ENCODE data around the gene PIGX.

The PIGX gene

DNA sequence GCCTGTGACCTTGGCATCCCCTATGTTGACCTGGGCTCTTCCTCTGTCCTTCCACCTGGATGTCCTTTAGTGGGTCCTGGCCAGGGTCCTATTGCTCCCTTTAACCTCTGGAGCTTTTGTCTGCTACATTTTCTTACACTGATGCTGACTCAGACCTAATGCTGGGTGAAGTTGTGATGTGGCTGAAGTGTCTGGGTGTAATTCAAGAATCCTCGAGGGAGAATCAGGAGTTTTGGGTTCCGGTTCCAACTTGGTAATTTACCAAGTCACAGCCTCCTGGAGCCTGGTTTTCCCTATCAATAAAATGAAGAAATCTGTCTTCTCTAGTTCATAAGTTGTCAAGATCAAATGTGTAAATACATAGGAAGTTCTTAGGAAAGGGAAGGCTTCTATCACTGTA lies 25.7 kb upstream of the PIGX start:
- DNase-seq: no peak

DNA sequence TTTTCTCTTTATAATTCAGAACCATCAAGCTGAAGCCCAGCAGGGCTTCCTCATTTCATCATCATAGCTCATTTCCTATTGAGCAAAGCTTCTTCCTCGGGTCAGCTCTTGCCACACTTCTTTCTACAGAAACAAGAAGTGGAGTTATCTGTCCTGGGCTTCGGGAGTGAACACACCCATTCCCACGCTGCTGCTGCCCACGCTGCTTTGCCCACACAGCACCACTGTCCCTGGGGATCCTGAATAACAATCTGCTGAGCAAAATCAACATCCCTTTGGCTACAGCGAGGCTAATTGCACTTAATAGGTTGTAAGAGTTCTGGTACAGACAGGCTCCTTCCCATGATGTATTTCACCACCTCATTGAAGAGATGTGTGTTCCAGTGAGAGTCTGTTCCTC lies 23.8 kb upstream of the PIGX start:
- no peaks in the 10 kb centered on the region for H3K27me3 ChIP-seq (replicated peaks)
- in situ Hi-C loops (cut with HindIII; ENCODE audit: low pct_ligation_motif_present, low sequenced_read_pairs): no loop called here
- TF ChIP-seq, protein P1, sequence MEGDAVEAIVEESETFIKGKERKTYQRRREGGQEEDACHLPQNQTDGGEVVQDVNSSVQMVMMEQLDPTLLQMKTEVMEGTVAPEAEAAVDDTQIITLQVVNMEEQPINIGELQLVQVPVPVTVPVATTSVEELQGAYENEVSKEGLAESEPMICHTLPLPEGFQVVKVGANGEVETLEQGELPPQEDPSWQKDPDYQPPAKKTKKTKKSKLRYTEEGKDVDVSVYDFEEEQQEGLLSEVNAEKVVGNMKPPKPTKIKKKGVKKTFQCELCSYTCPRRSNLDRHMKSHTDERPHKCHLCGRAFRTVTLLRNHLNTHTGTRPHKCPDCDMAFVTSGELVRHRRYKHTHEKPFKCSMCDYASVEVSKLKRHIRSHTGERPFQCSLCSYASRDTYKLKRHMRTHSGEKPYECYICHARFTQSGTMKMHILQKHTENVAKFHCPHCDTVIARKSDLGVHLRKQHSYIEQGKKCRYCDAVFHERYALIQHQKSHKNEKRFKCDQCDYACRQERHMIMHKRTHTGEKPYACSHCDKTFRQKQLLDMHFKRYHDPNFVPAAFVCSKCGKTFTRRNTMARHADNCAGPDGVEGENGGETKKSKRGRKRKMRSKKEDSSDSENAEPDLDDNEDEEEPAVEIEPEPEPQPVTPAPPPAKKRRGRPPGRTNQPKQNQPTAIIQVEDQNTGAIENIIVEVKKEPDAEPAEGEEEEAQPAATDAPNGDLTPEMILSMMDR (IDR thresholded peaks at IDR 0.05; ENCODE audit: low read depth, low read length, missing control alignments): no peak
- peak overlapping the region; percentile 65 for H3K27ac ChIP-seq
- H3K4me3 ChIP-seq (ENCODE audit: low read depth, low read length): no peak overlapping the region
- DNase-seq: peak; percentile 90
- H3K36me3 ChIP-seq (replicated peaks): no peaks in the 10 kb centered on the region

More for the DNA sequence above, 25.7 kb upstream of the PIGX start:
- in situ Hi-C loops (cut with HindIII; ENCODE audit: low pct_ligation_motif_present, low sequenced_read_pairs): no loop called here
- TF ChIP-seq, protein P1 (IDR thresholded peaks at IDR 0.05; ENCODE audit: low read depth, low read length, missing control alignments): no peak
- Histone ChIP-seq H3K27me3 (replicated peaks) (no peaks in the 10 kb centered on the region), H3K27ac (no peak overlapping the region), H3K36me3 (replicated peaks) (no peaks in the 10 kb centered on the region), H3K4me3 (ENCODE audit: low read depth, low read length) (no peak overlapping the region)

DNA sequence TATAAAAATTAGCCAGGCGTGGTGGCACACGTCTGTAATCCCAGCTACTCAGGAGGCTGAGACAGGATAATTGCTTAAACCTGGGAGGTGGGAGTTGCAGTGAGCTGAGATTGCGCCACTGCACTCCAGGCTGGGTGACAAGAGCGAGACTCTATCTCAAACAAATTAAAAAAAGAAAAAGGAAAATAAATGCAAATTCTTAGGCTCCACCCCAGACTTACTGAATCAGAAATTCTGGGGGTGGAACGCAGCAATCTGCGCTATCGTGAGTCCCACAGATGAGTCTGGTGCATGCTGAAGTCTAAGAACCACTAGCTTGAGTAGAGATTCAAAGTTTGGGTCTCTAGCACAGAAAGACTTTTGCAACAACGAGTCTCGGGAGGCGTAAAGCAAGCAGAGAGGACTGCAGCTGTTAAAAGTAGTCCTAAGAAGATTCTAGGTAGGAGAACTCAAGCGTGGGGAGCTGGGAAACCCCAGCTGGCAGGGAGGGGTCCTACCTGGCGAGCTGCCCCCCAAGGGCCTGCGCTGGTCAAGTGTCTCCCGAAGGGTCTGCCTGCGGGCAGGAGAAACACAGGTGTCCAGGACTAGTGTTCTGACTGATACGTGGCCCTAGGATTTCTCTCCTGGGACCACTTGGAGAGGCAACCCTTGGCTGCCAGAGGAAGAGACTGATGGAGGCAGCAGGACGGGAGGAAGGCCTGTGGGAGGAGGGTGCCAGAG lies 22.1 kb upstream of the PIGX start:
- no peak overlapping the region for H3K27ac ChIP-seq

DNA sequence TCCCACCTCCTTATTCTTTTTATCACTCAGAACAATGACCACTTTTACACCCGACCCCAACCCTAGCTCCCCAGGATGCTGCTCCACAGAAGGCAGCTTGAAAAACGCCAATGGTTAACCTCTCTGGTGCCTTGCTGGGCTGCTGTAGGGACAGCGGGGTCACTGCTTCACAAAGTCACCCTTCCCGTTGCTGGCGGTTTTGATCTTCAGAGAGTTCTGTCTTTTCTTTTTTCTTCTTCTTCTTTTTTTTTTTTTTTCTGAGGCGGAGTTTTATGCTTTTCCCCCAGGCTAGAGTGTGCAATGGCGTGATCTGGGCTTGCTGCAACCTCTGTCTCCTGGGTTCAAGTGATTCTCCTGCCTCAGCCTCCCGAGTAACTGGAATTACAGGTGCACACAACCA lies 20.8 kb upstream of the PIGX start:
- no peak overlapping the region for H3K4me3 ChIP-seq (ENCODE audit: low read depth, low read length)
- H3K27ac ChIP-seq: no peak overlapping the region
- no peaks in the 10 kb centered on the region for H3K27me3 ChIP-seq (replicated peaks)
- no peaks in the 10 kb centered on the region for H3K36me3 ChIP-seq (replicated peaks)
- in situ Hi-C loops (cut with HindIII; ENCODE audit: low pct_ligation_motif_present, low sequenced_read_pairs): no loop called here
- DNase-seq: no peak
- TF ChIP-seq, protein P1 (IDR thresholded peaks at IDR 0.05; ENCODE audit: low read depth, low read length, missing control alignments): no peak

More for the DNA sequence above, 22.1 kb upstream of the PIGX start:
- Histone ChIP-seq H3K36me3 (replicated peaks) (no peaks in the 10 kb centered on the region), H3K4me3 (ENCODE audit: low read depth, low read length) (no peak overlapping the region), H3K27me3 (replicated peaks) (no peaks in the 10 kb centered on the region)
- no peak for DNase-seq
- TF ChIP-seq, protein P1 (IDR thresholded peaks at IDR 0.05; ENCODE audit: low read depth, low read length, missing control alignments): no peak
- in situ Hi-C loops (cut with HindIII; ENCODE audit: low pct_ligation_motif_present, low sequenced_read_pairs): no loop called here

DNA sequence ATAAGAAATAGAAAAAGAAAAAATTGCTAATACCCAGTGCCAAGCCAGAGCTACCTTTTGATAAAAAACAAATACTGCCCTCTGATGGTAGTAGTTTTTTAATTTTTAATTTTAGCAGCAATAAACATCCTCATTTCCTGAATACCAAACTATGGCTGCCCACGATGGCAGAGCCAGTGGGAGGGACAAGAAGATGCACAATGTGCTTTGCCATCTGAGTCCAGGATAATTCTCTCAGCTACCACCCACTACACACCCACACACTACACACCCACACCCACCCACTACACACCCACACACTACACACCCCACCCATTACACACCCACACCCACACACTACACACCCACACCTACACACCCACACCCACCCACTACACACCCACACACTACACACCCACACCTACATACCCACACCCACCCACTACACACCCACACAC lies 18.0 kb upstream of the PIGX start:
- Histone ChIP-seq H3K27ac (no peak overlapping the region), H3K36me3 (replicated peaks) (no peaks in the 10 kb centered on the region), H3K27me3 (replicated peaks) (no peaks in the 10 kb centered on the region), H3K4me3 (ENCODE audit: low read depth, low read length) (no peak overlapping the region)
- no peak for DNase-seq
- TF ChIP-seq, protein P1 (IDR thresholded peaks at IDR 0.05; ENCODE audit: low read depth, low read length, missing control alignments): peak; percentile 7
- in situ Hi-C loops (cut with HindIII; ENCODE audit: low pct_ligation_motif_present, low sequenced_read_pairs): no loop called here

Data from brain microvascular endothelial cell (primary cell).